BLaER1 treated with 17β-estradiol and CSF1 and Interleukin-3, amounts not matched to agents 10 nM and 100 nM (cell line): ENCODE results near the gene GRM7.

Source experiments
- H3K27ac ChIP-seq, 11 experiments: shearing (Covaris generic); formaldehyde crosslinking; 2 replicates each; pipeline ENCODE4 v1.8.1; 2022
- H3K27me3 ChIP-seq, 11 experiments: shearing (Covaris generic); formaldehyde crosslinking; 2 replicates each; pipeline ENCODE4 v1.8.1; 2022
- H3K36me3 ChIP-seq, 11 experiments: shearing (Covaris generic); formaldehyde crosslinking; 2 replicates each; pipeline ENCODE4 v1.8.1; 2022
- H3K4me1 ChIP-seq, 10 experiments: shearing (Covaris generic); formaldehyde crosslinking; 2 replicates each; pipeline ENCODE4 v1.8.1; 2022
- H3K4me2 ChIP-seq, 11 experiments: shearing (Covaris generic); formaldehyde crosslinking; 2 replicates each; pipeline ENCODE4 v1.8.1; 2022
- H3K4me3 ChIP-seq, 10 experiments: shearing (Covaris generic); formaldehyde crosslinking; 2 replicates each; pipeline ENCODE4 v1.8.1; 2022
- H3K9ac ChIP-seq, 11 experiments: shearing (Covaris generic); formaldehyde crosslinking; 2 replicates each; pipeline ENCODE4 v1.8.1; 2022
- H3K9me3 ChIP-seq, 11 experiments: shearing (Covaris generic); formaldehyde crosslinking; replicated peaks in 1 of 11; 2 replicates each; pipeline ENCODE4 v1.8.1; 2022
- H4K20me1 ChIP-seq, 11 experiments: shearing (Covaris generic); formaldehyde crosslinking; 2 replicates each; pipeline ENCODE4 v1.8.1; 2022
- Cebpa-rat ChIP-seq, 11 experiments: shearing (Covaris generic); IDR thresholded peaks; 2 replicates each; pipeline ENCODE4 v1.8.1; 2022

The GRM7 gene

DNA sequence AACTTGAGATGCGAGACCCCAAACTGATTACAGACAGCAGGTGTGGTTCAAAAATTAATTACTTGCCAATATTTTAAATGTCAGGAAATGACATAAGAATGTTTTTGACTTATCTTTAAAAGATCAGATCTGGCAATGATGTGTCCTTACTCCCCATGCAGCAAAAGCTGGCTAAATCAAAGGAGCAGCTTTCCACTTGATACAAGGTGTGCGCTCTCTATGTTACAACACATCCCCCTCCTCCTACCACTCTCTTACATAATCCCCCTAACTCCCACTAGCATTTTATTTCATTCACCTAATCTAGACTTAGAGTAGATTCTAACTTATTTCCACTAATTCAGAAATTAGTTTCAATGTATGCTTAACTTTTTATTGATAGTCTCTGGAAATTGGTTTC is 609.0 kb downstream of the GRM7 start:
- no peaks in the 10 kb centered on the region for H3K36me3 ChIP-seq
- H3K9me3 ChIP-seq: no peaks in the 10 kb centered on the region
- no peaks in the 10 kb centered on the region for H3K27me3 ChIP-seq
- H3K9ac ChIP-seq: no peak overlapping the region
- H4K20me1 ChIP-seq: no peaks in the 10 kb centered on the region
- TF ChIP-seq Cebpa-rat (IDR thresholded peaks at IDR 0.05): no peak
- no peak overlapping the region for H3K27ac ChIP-seq
- no peak overlapping the region for H3K4me3 ChIP-seq
- H3K4me1 ChIP-seq: no peaks in the 10 kb centered on the region; a peak in 1 of 20 replicates
- no peak overlapping the region for H3K4me2 ChIP-seq

DNA sequence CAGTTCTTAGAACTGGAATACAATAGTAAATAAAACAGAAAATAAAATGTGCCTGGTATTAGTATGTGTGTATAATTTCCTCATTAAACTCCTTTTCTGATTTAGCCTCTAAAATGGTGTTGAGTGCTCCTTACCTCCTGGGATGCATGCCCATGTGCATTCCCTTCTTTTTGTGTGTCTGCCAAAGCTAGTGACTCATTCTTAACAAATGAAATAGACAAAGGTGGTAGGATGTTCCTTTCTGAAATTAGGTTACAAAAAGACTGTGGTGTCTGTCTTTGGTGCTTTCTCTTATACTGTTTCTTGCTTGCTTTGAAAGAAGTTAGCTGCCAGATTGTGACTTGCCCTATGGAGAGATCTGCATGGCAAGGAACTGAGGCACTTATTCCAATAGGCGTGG is 623.7 kb downstream of the GRM7 start:
- TF ChIP-seq Cebpa-rat (IDR thresholded peaks at IDR 0.05): no peak
- Histone ChIP-seq H3K4me3 (no peak overlapping the region), H4K20me1 (no peaks in the 10 kb centered on the region), H3K4me2 (no peak overlapping the region), H3K27me3 (no peaks in the 10 kb centered on the region), H3K9me3 (no peaks in the 10 kb centered on the region), H3K9ac (no peak overlapping the region), H3K4me1 (no peaks in the 10 kb centered on the region), H3K36me3 (no peaks in the 10 kb centered on the region), H3K27ac (no peak overlapping the region)

DNA sequence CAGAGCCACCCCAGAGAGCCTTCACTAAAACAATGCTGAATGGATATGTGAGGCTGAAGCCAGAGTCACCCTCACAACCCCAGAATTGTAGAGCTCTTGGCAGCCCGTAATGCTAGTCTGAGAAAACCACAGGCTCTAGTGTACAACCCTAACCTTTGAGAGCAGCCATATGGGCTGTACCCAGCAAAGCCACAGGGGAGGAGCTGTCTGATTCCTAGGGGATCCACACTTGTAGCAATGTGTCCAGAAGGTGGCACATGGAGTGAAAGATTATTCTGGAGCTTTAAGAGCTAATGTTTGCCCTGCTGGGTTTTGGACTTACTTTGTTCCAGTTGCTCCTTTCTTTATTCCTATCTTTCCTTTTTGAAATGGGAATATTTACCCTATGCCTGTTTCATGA is 626.8 kb downstream of the GRM7 start:
- no peaks in the 10 kb centered on the region for H3K36me3 ChIP-seq
- H3K4me1 ChIP-seq: no peaks in the 10 kb centered on the region
- no peak for TF ChIP-seq Cebpa-rat (IDR thresholded peaks at IDR 0.05)
- H3K27ac ChIP-seq: no peak overlapping the region
- H3K9me3 ChIP-seq: no peaks in the 10 kb centered on the region
- H3K4me2 ChIP-seq: no peak overlapping the region
- H3K27me3 ChIP-seq: no peaks in the 10 kb centered on the region
- H3K9ac ChIP-seq: no peak overlapping the region
- no peaks in the 10 kb centered on the region for H4K20me1 ChIP-seq
- H3K4me3 ChIP-seq: no peak overlapping the region

GRCh38 chr3:7489417-7489816 is 628.5 kb downstream of the GRM7 start:
- Histone ChIP-seq H3K9me3 (peaks cover 1 to 11% (median 7%) of the 10 kb centered on the region in 11 experiments; a peak in 13 of 22 replicates), H3K4me2 (no peak overlapping the region), H3K9ac (no peak overlapping the region), H3K4me1 (no peaks in the 10 kb centered on the region), H3K27me3 (no peaks in the 10 kb centered on the region), H3K27ac (no peak overlapping the region), H3K4me3 (no peak overlapping the region), H3K36me3 (no peaks in the 10 kb centered on the region), H4K20me1 (no peaks in the 10 kb centered on the region)
- no peak for TF ChIP-seq Cebpa-rat (IDR thresholded peaks at IDR 0.05)

GRCh38 chr3:7498715-7499114 is 637.8 kb downstream of the GRM7 start:
- no peak for TF ChIP-seq Cebpa-rat (IDR thresholded peaks at IDR 0.05)
- Histone ChIP-seq H3K27ac (no peak overlapping the region), H3K4me1 (no peaks in the 10 kb centered on the region), H3K9me3 (peaks cover 12 to 21% (median 16%) of the 10 kb centered on the region in 11 experiments; a peak in 20 of 22 replicates), H3K4me3 (no peak overlapping the region), H3K27me3 (no peaks in the 10 kb centered on the region), H3K4me2 (no peak overlapping the region), H3K36me3 (no peaks in the 10 kb centered on the region), H3K9ac (no peak overlapping the region), H4K20me1 (no peaks in the 10 kb centered on the region)

DNA sequence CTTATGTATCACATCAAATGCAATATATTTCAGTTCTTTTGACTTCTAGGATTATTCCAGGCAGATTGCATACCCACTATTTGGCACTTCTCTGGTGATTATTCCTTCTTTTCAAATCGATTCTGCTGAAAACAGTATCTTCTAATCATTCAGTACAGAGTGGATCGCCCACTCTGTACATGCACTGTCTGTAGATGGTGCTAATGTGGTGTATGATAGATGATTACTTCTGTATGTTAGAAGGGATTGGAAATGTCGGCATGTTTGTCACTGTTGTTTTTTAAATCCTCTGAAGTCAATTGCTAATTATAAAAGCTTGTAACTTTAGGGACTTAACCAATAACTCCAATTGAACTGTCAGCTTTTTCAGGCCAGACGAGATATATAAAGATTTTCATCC is 642.5 kb downstream of the GRM7 start:
- no peak overlapping the region for H3K4me3 ChIP-seq
- no peak overlapping the region for H3K4me2 ChIP-seq
- TF ChIP-seq Cebpa-rat (IDR thresholded peaks at IDR 0.05): no peak
- no peaks in the 10 kb centered on the region for H3K27me3 ChIP-seq
- H3K36me3 ChIP-seq: no peaks in the 10 kb centered on the region
- no peaks in the 10 kb centered on the region for H3K4me1 ChIP-seq
- H3K9me3 ChIP-seq: peaks cover 0 to 6% (median 0%) of the 10 kb centered on the region in 11 experiments; a peak in 1 of 22 replicates
- no peaks in the 10 kb centered on the region for H4K20me1 ChIP-seq
- H3K9ac ChIP-seq: no peak overlapping the region
- H3K27ac ChIP-seq: no peak overlapping the region

GRCh38 chr3:7504886-7505775 is 644.2 kb downstream of the GRM7 start:
- no peak overlapping the region for H3K4me2 ChIP-seq
- no peaks in the 10 kb centered on the region for H3K27me3 ChIP-seq
- H4K20me1 ChIP-seq: no peaks in the 10 kb centered on the region
- no peak overlapping the region for H3K27ac ChIP-seq
- no peaks in the 10 kb centered on the region for H3K4me1 ChIP-seq
- no peak overlapping the region for H3K9ac ChIP-seq
- no peaks in the 10 kb centered on the region for H3K36me3 ChIP-seq
- peaks cover 0 to 6% (median 0%) of the 10 kb centered on the region in 11 experiments; a peak in 1 of 22 replicates for H3K9me3 ChIP-seq
- no peak overlapping the region for H3K4me3 ChIP-seq
- TF ChIP-seq Cebpa-rat (IDR thresholded peaks at IDR 0.05): no peak

DNA sequence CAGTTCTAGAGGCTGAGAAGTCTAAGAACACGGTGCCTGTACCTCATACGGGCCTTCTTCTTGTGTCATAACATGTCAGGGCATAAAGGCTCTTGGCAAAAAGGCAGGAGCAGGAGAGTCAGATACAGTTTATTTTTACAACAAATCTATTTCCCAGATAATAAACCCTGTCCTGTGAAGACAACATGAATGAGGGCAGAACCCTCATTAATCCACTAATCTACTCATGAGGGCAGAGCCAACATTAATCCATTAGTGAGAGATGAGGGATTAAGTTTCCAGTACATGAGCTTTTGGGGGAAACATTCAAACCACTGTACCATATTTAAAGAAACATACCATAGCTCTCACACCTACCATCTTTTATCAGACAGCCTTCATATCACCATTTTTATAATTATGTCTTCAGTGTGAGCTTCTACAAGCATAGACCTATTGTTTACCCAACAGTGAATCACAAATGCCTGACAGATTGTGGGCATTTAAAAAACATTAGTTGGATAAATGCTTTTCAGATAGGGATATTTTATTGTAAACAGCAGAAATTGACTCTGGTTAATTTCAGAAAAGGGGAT is 645.8 kb downstream of the GRM7 start:
- no peak overlapping the region for H3K4me2 ChIP-seq
- no peak overlapping the region for H3K4me3 ChIP-seq
- H3K27me3 ChIP-seq: no peaks in the 10 kb centered on the region
- no peak overlapping the region for H3K9ac ChIP-seq
- no peaks in the 10 kb centered on the region for H3K36me3 ChIP-seq
- H3K9me3 ChIP-seq: peaks cover 0 to 6% (median 0%) of the 10 kb centered on the region in 11 experiments; a peak in 1 of 22 replicates
- no peak overlapping the region for H3K27ac ChIP-seq
- no peak for TF ChIP-seq Cebpa-rat (IDR thresholded peaks at IDR 0.05)
- no peaks in the 10 kb centered on the region for H4K20me1 ChIP-seq
- no peaks in the 10 kb centered on the region for H3K4me1 ChIP-seq

DNA sequence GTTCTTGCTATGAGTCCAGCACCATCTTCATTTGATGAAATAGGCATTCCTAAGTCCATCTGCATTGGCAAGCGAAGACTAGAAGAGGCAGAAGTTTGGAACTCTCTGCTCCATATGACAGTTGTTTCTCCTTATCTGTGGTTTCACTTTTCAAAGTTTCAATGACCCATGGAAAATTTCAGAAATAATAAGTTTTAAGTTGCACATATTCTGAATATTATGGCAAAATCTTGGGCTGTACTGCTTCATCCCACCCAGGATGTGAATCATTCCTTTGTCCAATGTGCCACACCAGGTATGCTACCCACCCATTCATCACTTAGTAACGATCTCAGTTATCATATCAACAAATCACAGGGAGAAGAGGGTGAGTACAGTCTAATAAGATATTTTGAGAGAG is 647.9 kb downstream of the GRM7 start:
- H3K27ac ChIP-seq: no peak overlapping the region
- H3K4me1 ChIP-seq: no peaks in the 10 kb centered on the region
- no peak overlapping the region for H3K4me3 ChIP-seq
- H4K20me1 ChIP-seq: no peaks in the 10 kb centered on the region
- no peak for TF ChIP-seq Cebpa-rat (IDR thresholded peaks at IDR 0.05)
- no peak overlapping the region for H3K4me2 ChIP-seq
- H3K9ac ChIP-seq: no peak overlapping the region
- no peaks in the 10 kb centered on the region for H3K36me3 ChIP-seq
- no peaks in the 10 kb centered on the region for H3K27me3 ChIP-seq
- peaks cover 0 to 6% (median 0%) of the 10 kb centered on the region in 11 experiments; a peak in 1 of 22 replicates for H3K9me3 ChIP-seq

DNA sequence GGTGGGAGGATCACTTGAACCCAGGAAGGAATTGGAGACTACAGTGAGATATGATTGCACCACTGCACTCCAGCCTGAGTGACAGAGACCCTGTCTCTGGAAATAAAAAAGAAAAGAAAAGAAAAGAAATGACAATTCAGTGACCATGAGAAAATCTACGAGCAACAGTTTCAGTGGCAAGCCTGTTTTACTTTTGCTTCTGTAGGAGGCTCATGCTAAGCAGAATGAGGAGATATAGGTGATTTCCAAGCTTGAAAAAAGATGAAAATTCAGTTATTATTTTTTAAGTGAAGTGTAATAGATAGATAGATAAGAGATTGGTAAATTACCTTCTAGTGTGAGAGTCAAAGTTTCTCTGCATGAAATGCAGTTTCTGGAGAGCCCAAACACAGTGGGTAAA is 651.1 kb downstream of the GRM7 start:
- Histone ChIP-seq H3K27me3 (no peaks in the 10 kb centered on the region), H3K27ac (no peak overlapping the region), H3K4me3 (no peak overlapping the region), H4K20me1 (no peaks in the 10 kb centered on the region), H3K4me2 (no peak overlapping the region), H3K36me3 (no peaks in the 10 kb centered on the region), H3K4me1 (no peaks in the 10 kb centered on the region), H3K9ac (no peak overlapping the region), H3K9me3 (no peaks in the 10 kb centered on the region)
- TF ChIP-seq Cebpa-rat (IDR thresholded peaks at IDR 0.05): no peak
